ENCODE measurements around the gene GADL1. TPM values are rescaled to one million over a fixed set of nuclear protein-coding genes. Genes with fewer than 3 reads are reported as not detected.

Gene GADL1
- under 0.01 TPM for total RNA-seq

GRCh38 chr3:30894521-30895251 is at the start of gene GADL1:
Gene GADL1, minus strand, starts transcription at chr3:30894661. Its CDS starts 47 bp downstream, at chr3:30894614.
- peak in 2 of 3 donors; percentile 31 to 63 for DNase-seq (ENCODE audit: low read depth in 2 of 3, low spot score in 2 of 3)

- no peak for DNase-seq (ENCODE audit: low read depth in 2 of 3, low spot score in 2 of 3)
Measured at GRCh38 chr3:30944124-30944523, 49.7 kb upstream of the GADL1 start.

GRCh38 chr3:30943206-30943605 is 48.7 kb upstream of the GADL1 start:
- DNase-seq (ENCODE audit: low read depth in 2 of 3, low spot score in 2 of 3), result no peak

- no peak for DNase-seq (ENCODE audit: low read depth in 2 of 3, low spot score in 2 of 3)
Measured at GRCh38 chr3:30941342-30941741, 46.9 kb upstream of the GADL1 start.

GRCh38 chr3:30940740-30941139 is 46.3 kb upstream of the GADL1 start:
- DNase-seq (ENCODE audit: low read depth in 2 of 3, low spot score in 2 of 3), result no peak

GRCh38 chr3:30934208-30934550 is 39.7 kb upstream of the GADL1 start:
- peak in 2 of 3 donors; percentile 51 to 69 for DNase-seq (ENCODE audit: low read depth in 2 of 3, low spot score in 2 of 3)

GRCh38 chr3:30933478-30934207 is 39.2 kb upstream of the GADL1 start:
- no peak for DNase-seq (ENCODE audit: low read depth in 2 of 3, low spot score in 2 of 3)

- no peak for DNase-seq (ENCODE audit: low read depth in 2 of 3, low spot score in 2 of 3)
Measured at GRCh38 chr3:30932513-30933098, 38.1 kb upstream of the GADL1 start.

- no peak for DNase-seq (ENCODE audit: low read depth in 2 of 3, low spot score in 2 of 3)
Measured at GRCh38 chr3:30924763-30925162, 30.3 kb upstream of the GADL1 start.

GRCh38 chr3:30919564-30919963 is 25.1 kb upstream of the GADL1 start:
- no peak for DNase-seq (ENCODE audit: low read depth in 2 of 3, low spot score in 2 of 3)

- no peak for DNase-seq (ENCODE audit: low read depth in 2 of 3, low spot score in 2 of 3)
Measured at GRCh38 chr3:30918761-30919160, 24.3 kb upstream of the GADL1 start.

GRCh38 chr3:30915782-30916181 is 21.3 kb upstream of the GADL1 start:
- DNase-seq (ENCODE audit: low read depth in 2 of 3, low spot score in 2 of 3), result no peak

- DNase-seq (ENCODE audit: low read depth in 2 of 3, low spot score in 2 of 3), result no peak
Measured at GRCh38 chr3:30914696-30915095, 20.2 kb upstream of the GADL1 start.

- no peak for DNase-seq (ENCODE audit: low read depth in 2 of 3, low spot score in 2 of 3)
Measured at GRCh38 chr3:30913176-30913575, 18.7 kb upstream of the GADL1 start.

GRCh38 chr3:30912301-30912700 is 17.8 kb upstream of the GADL1 start:
- DNase-seq (ENCODE audit: low read depth in 2 of 3, low spot score in 2 of 3), result no peak

- no peak for DNase-seq (ENCODE audit: low read depth in 2 of 3, low spot score in 2 of 3)
Measured at GRCh38 chr3:30908456-30909037, 14.1 kb upstream of the GADL1 start.

GRCh38 chr3:30904996-30905395 is 10.5 kb upstream of the GADL1 start:
- no peak for DNase-seq (ENCODE audit: low read depth in 2 of 3, low spot score in 2 of 3)

- no peak for DNase-seq (ENCODE audit: low read depth in 2 of 3, low spot score in 2 of 3)
Measured at GRCh38 chr3:30895329-30895728, 868 bp upstream of the GADL1 start.

- DNase-seq (ENCODE audit: low read depth in 2 of 3, low spot score in 2 of 3), result no peak
Measured at GRCh38 chr3:30893678-30894325, 659 bp downstream of the GADL1 start.

GRCh38 chr3:30890907-30891306 is 3.6 kb downstream of the GADL1 start:
- DNase-seq (ENCODE audit: low read depth in 2 of 3, low spot score in 2 of 3), result peak in 1 of 3 donors; percentile 3

- DNase-seq (ENCODE audit: low read depth in 2 of 3, low spot score in 2 of 3), result no peak
Measured at GRCh38 chr3:30886888-30887287, 7.6 kb downstream of the GADL1 start.
